Stimulated activated memory B cell treated with anti-CD40 and anti-IgM and Interleukin-4, amounts not matched to agents 10 μg/mL and 1 μg/mL and 100 μg/mL, for 72 hours (primary cell): ENCODE data around the gene TAS2R19.

Experiments used
- ATAC-seq: fragments of 150-1000 bp; cut with Tn5 transposase; 2 replicates; pipeline ENCODE4 v1.10.0; 2021
- H3K27ac Mint-ChIP-seq: one replicate; pipeline ENCODE4 v1.8.0; 2022; ENCODE audit warnings: mild to moderate bottlenecking, mixed read lengths
- H3K27me3 Mint-ChIP-seq: one replicate; pipeline ENCODE4 v1.8.0; 2022; ENCODE audit warnings: mixed read lengths
- H3K36me3 Mint-ChIP-seq: one replicate; pipeline ENCODE4 v1.8.0; 2022; ENCODE audit warnings: mixed read lengths
- H3K4me1 Mint-ChIP-seq: one replicate; pipeline ENCODE4 v1.8.0; 2022; ENCODE audit warnings: mixed read lengths
- H3K4me3 Mint-ChIP-seq: one replicate; pipeline ENCODE4 v1.8.0; 2022; ENCODE audit warnings: mild to moderate bottlenecking, moderate library complexity, mixed read lengths
- H3K9me3 Mint-ChIP-seq: one replicate; pipeline ENCODE4 v1.8.0; 2022; ENCODE audit warnings: mixed read lengths

The TAS2R19 gene

DNA sequence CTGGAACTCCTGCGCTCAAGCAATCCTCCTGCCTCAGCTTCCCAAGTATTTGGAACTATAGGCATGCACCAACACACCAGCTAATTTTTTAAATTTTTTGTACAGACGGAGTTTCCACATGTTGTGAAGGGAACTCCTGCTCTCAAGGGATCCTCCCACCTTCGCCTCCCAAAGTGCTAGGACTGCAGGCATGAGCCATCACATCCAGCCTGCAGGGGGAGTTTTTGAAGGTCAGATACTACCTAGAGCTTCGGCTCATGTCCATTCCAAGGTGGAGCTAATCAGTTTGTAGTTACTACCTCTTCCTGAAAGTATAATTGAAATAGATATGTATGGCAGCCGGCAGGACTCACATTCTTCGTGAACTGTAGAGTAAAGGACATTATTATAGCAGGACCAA lies 3.7 kb upstream of the TAS2R19 start:
- Mint-ChIP-seq H3K4me1 (no peaks in the 10 kb centered on the region), H3K4me3 (no peak overlapping the region), H3K27me3 (no peaks in the 10 kb centered on the region), H3K27ac (no peak overlapping the region), H3K9me3 (peaks cover 6% of the 10 kb centered on the region), H3K36me3 (peaks cover 45% of the 10 kb centered on the region)
- no peak for ATAC-seq

DNA sequence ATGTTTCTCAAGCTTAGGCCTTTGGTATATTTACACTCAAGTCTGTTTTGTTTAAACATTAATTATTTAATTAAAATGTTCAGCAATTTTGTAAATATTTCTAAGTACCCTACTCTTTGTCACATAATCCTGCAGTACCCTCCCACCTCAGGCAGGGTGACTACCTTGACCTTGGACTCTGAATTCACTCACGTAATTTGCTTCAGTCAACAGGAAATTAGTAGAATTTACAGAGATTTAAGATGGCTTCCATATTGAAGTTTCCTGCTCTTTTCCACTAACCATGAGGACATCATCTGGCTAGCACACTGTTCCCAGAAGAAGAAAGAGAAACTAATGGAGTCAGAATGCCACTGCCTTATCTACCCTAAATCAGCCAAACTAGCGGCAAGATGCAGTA lies 967 bp upstream of the TAS2R19 start:
- H3K9me3 Mint-ChIP-seq: peaks cover 6% of the 10 kb centered on the region
- H3K4me1 Mint-ChIP-seq: no peaks in the 10 kb centered on the region
- ATAC-seq: no peak
- no peaks in the 10 kb centered on the region for H3K27me3 Mint-ChIP-seq
- H3K4me3 Mint-ChIP-seq: no peak overlapping the region
- H3K27ac Mint-ChIP-seq: no peak overlapping the region
- H3K36me3 Mint-ChIP-seq: peaks cover 45% of the 10 kb centered on the region

DNA sequence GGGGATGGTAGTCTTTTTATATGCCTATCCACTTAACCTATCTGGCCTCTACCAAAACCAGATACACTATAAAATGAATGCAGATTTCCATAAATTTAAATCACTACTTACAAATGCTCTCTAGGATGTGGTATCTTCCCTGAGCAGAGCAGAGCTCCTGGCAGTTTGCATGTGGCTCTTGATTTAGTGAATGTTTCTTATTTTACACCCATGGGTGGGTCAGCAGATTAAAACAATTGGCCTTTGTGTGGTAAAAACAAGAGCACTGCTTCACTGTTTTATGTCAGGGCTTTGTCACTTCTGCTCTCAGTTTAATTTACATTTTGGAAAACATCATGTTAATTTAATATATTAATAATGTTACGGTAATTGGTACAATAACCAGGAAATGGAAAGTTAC lies 5.5 kb downstream of the TAS2R19 start:
- H3K27ac Mint-ChIP-seq: no peak overlapping the region
- ATAC-seq: no peak
- H3K36me3 Mint-ChIP-seq: peaks cover 30% of the 10 kb centered on the region
- no peak overlapping the region for H3K4me3 Mint-ChIP-seq
- H3K27me3 Mint-ChIP-seq: no peaks in the 10 kb centered on the region
- H3K4me1 Mint-ChIP-seq: no peaks in the 10 kb centered on the region
- no peaks in the 10 kb centered on the region for H3K9me3 Mint-ChIP-seq

DNA sequence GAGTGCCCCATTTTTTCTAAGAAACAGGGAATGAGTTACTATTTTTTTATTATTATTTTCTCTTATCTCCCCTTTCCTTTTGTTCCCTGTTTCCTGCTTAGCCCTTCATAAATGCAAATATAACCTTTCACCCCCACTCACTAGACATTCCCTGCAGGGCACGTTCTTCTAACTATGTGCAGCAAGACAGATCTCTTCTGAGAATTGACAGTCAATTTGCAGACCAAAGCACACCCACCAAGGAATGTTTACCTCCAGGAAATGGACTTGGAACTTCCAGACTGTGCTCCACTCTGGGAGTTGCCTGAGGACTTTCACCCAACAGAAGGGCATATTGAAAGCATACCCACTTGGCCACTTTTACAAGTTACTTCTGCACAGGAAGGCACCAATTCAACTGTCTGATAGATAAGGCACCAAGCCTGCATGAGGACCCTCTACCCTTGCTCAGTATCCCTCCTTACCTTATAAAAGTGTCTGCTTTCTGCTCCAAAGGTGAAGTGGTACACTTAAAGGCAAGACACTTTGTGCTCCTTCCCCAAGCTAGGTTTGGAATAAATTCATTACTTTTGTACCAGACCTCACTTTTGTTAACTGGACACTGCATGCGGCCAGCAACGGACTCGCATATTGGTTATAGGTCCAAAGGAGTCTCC lies 6.5 kb downstream of the TAS2R19 start:
- no peak for ATAC-seq
- Mint-ChIP-seq H3K27ac (no peak overlapping the region), H3K9me3 (no peaks in the 10 kb centered on the region), H3K36me3 (peaks cover 23% of the 10 kb centered on the region), H3K4me1 (no peaks in the 10 kb centered on the region), H3K27me3 (no peaks in the 10 kb centered on the region), H3K4me3 (no peak overlapping the region)

DNA sequence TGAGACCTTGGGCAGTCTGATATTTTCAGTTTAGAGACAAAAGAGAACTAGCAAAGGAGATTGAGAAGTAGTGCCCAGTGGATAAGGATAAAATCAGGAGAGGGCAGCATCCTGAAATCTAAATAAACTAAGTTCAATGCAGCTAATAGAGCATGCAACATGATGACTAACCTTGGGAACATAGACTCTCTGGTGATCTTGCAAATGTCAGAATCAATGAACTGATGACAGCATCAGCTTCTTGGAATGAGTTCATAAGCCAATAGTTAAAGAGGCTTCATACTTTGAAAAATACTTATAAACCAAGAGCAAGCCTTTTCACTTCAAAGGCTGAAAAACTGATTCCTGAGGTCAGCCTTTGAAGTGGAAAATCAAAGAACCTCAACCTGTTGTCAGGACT lies 8.2 kb downstream of the TAS2R19 start:
- H3K4me1 Mint-ChIP-seq: no peaks in the 10 kb centered on the region
- H3K36me3 Mint-ChIP-seq: peaks cover 14% of the 10 kb centered on the region
- H3K27me3 Mint-ChIP-seq: no peaks in the 10 kb centered on the region
- H3K9me3 Mint-ChIP-seq: no peaks in the 10 kb centered on the region
- H3K4me3 Mint-ChIP-seq: no peak overlapping the region
- H3K27ac Mint-ChIP-seq: no peak overlapping the region
- no peak for ATAC-seq

DNA sequence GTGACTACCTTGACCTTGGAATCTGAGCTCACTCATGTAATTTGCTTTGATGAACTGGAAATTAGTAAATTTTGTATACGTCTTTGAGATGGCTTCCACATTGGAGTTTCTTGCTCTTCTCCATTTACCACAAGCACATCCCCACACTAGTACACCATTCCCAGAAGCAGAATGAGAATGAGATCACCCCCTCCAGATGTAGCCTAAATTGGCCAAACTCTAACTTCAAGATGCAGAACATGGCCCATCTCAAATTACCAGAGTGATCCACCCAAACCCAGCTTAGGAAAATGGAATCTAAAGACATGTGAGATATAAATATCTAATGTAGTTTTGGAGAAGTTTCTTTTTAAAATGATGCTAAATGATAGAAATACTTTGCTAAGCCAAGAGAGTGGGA lies 14.8 kb downstream of the TAS2R19 start:
- Mint-ChIP-seq H3K36me3 (peaks cover 13% of the 10 kb centered on the region), H3K9me3 (no peaks in the 10 kb centered on the region), H3K27me3 (no peaks in the 10 kb centered on the region), H3K27ac (no peak overlapping the region), H3K4me3 (no peak overlapping the region), H3K4me1 (no peaks in the 10 kb centered on the region)
- no peak for ATAC-seq

DNA sequence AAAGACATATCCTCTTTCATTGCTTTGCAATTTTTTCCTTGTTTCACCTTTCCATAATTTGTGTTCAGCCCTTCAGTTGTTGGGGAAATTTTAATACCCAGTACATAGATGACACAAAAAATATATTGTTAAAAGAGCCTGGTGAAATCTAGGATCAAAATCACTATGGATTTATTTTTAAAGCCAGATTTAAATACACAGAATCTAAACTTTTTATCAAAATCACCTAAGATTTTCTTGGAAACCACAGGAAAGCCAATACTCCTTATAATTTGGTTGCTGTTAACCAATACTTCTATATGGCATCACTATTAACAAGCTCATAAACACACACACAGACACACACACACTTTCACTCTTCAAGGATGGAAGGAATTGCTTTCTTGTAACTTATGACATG lies 24.2 kb downstream of the TAS2R19 start, which contains the start of gene TAS2R20:
Gene TAS2R20, minus strand, starts transcription at position 101 of the 400 bp plus-strand sequence. CDS start 429 bp downstream, outside the sequence.
- ATAC-seq: no peak
- Mint-ChIP-seq H3K27ac (no peak within 1 kb of the TSS), H3K36me3 (peaks cover 28% of the 10 kb centered on the region), H3K27me3 (no peaks in the 10 kb centered on the region), H3K4me3 (no peak within 1 kb of the TSS), H3K4me1 (no peaks in the 10 kb centered on the region), H3K9me3 (peaks cover 3% of the 10 kb centered on the region)

DNA sequence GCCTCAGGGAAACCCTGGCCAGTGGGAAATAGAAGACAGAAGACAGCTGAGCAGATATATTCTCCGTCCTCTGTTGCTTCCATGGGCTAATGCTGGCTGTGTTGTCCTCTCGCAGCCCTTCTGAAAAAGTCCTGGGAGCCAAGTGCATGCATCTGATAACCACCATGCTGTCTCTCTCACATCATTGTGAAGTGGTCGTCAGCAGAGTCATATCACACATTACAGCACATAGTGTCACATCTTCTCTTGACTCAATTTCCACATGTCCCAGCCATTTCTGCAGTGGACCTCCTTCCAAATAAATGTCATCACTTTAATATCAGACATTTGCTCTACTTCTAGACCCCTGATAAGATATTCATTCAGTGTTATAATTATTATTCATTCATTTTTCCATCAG lies 28.1 kb downstream of the TAS2R19 start:
- Mint-ChIP-seq H3K9me3 (peaks cover 10% of the 10 kb centered on the region), H3K27ac (no peak overlapping the region), H3K27me3 (no peaks in the 10 kb centered on the region), H3K4me1 (no peaks in the 10 kb centered on the region), H3K36me3 (peaks cover 34% of the 10 kb centered on the region), H3K4me3 (no peak overlapping the region)
- no peak for ATAC-seq

DNA sequence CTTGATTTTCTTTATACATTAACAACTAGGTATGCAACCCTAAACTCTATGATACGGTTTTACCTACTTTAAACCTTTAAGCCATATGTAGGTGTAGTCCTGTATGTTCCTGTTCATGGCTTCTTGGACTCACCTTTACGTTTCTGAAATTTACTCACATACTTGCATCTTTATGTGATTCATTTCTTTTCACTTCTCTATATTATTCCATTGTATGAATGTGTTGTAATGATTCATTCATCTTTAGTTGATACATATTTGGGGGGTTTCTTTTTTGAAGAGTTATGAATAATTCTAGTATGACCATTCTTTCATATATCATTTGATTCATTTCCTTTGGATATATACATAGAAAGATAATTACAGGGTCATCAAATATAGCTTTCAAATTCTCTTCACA lies 33.3 kb downstream of the TAS2R19 start:
- Mint-ChIP-seq H3K27me3 (no peaks in the 10 kb centered on the region), H3K4me1 (no peaks in the 10 kb centered on the region), H3K27ac (no peak overlapping the region), H3K36me3 (peaks cover 19% of the 10 kb centered on the region), H3K4me3 (no peak overlapping the region), H3K9me3 (peaks cover 10% of the 10 kb centered on the region)
- ATAC-seq: no peak

DNA sequence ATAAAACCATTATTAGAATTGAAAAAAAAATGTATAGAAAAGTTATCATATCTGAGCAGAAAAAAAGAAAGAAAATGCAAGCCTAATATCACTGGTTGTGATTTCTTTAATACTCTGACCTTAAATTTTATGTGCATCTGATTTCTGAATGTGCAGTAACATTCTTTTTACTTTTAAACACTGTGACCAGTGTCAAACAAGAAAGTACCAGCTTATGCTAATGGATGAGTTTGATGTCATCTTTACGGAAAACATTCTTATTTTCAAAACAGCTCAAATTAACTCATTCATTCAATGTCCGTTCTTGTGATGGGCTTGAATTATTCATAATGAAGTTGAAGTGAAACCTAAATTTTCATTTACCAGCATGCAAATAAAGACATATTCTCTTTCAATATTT lies 35.6 kb downstream of the TAS2R19 start, which contains the start of gene TAS2R50:
Gene TAS2R50, minus strand, starts transcription at position 101 of the 400 bp plus-strand sequence. Its CDS starts 52 bp downstream, at position 49.
- Mint-ChIP-seq H3K27ac (no peak within 1 kb of the TSS), H3K27me3 (no peaks in the 10 kb centered on the region), H3K9me3 (peaks cover 10% of the 10 kb centered on the region), H3K4me3 (no peak within 1 kb of the TSS), H3K4me1 (no peaks in the 10 kb centered on the region), H3K36me3 (peaks cover 19% of the 10 kb centered on the region)
- ATAC-seq: no peak

DNA sequence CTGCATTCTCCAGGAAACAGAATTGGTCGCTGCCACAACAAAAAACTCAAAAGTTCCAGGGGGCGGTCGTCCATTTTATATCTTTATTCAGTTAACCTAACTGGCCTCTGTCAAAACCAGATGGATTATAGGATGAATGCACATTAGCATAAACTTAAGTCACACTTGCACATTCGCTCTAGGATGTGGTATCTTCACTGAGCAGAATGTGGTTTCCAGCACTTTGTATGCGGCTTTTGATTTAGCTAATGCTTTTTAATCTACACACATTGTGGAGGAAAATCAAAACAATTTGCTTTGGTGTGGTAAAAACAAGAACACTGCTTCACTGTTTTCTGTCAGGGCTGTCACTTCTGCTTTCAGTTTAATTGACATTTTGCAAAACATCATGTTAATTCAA lies 40.2 kb downstream of the TAS2R19 start:
- H3K4me1 Mint-ChIP-seq: peaks cover 6% of the 10 kb centered on the region
- H3K36me3 Mint-ChIP-seq: peaks cover 10% of the 10 kb centered on the region
- no peak overlapping the region for H3K27ac Mint-ChIP-seq
- no peaks in the 10 kb centered on the region for H3K27me3 Mint-ChIP-seq
- no peak for ATAC-seq
- no peak overlapping the region for H3K4me3 Mint-ChIP-seq
- H3K9me3 Mint-ChIP-seq: no peaks in the 10 kb centered on the region

DNA sequence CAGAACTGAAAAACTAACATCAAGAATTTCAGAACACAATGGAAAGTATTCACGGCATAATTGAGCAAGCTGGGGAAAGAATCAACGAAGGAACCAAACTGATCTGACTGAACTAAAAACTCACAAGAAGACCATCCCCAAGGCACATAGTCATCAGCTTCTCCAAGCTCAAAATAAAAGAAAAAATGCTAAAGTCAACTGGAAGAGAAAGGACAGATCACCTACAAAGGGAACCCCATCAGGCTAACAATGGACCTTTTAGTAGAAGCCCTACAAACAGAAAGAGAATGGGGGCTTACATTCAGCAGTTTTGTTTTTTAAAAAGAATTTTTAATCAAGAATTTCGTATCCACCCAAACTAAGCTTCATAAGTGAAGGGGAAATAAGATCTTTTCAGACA lies 47.5 kb downstream of the TAS2R19 start:
- H3K27me3 Mint-ChIP-seq: no peaks in the 10 kb centered on the region

More for the DNA sequence above, 47.5 kb downstream of the TAS2R19 start:
- Mint-ChIP-seq H3K27ac (no peak overlapping the region), H3K4me1 (peaks cover 21% of the 10 kb centered on the region), H3K36me3 (peaks cover 23% of the 10 kb centered on the region), H3K9me3 (no peaks in the 10 kb centered on the region), H3K4me3 (no peak overlapping the region)
- no peak for ATAC-seq
